Adrenal gland (tissue), 5 donors: ENCODE measurements around the gene TMBIM6.

ENCODE experiments used
- CTCF ChIP-seq, 6 experiments: fragments of 450-650 bp in 4 of 6; fragments of 200-600 bp in 2 of 6; sonication (generic) in 1 of 6; IDR thresholded peaks; 1 replicate in 5 of 6; 2 replicates in 1 of 6; pipeline versions ENCODE4 v1.5.1 to v1.8.0; 2016 to 2021; ENCODE audit warnings: antibody characterized with exemption in 6 of 6, mild to moderate bottlenecking in 2 of 6, moderate library complexity in 1 of 6
- POLR2A ChIP-seq, 2 donors: fragments of 450-650 bp; IDR thresholded peaks; one replicate each; pipeline ENCODE4 v1.6.1; 2017; ENCODE audit warnings: antibody characterized with exemption in 2 of 2, mild to moderate bottlenecking in 2 of 2, moderate library complexity in 1 of 2
- donor health status: DM: no; HTN: no; CAD: no.

GRCh38 chr12:49794811-49795653, 53.7 kb downstream of the TMBIM6 start:
- TF ChIP-seq CTCF (IDR thresholded peaks at IDR 0.05) (no peak), POLR2A (IDR thresholded peaks at IDR 0.05) (no peak)
